DOHH2 (cell line): Measurements from ENCODE around the gene METTL21C.

Experiments
- EZH2phosphoT487 ChIP-seq: fragments of 200-600 bp; sonication (generic); IDR thresholded peaks from 2 replicates; pipeline ENCODE4 v1.6.1; 2017; ENCODE audit warnings: borderline replicate concordance, mild to moderate bottlenecking, antibody characterized with exemption, low read length, moderate library complexity, mixed read lengths
- TF ChIP-seq, protein P1 (sequence below): fragments of 200-600 bp; sonication (generic); IDR thresholded peaks from one replicate; pipeline ENCODE4 v1.5.1; 2014; ENCODE audit warnings: antibody characterized with exemption, mild to moderate bottlenecking, low read depth, low read length; ENCODE audit not compliant: poor library complexity, severe bottlenecking

DNA sequence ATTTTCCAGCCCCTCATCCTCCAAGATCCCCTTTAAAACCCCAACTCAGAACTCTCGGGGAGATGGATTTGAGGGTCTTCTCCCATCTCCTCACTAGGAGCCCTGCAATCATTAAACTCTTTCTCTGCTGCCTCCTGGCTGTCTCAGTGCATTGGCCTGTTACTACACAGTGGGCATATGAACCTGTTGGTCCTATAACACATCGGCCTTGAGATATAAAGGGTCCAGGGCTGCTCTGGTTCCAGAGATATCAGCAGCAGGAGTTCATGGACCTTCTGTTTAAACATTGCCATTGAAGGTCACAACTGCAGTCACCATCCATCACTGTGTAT lies 3.8 kb upstream of the METTL21C start:
- TF ChIP-seq, protein P1, sequence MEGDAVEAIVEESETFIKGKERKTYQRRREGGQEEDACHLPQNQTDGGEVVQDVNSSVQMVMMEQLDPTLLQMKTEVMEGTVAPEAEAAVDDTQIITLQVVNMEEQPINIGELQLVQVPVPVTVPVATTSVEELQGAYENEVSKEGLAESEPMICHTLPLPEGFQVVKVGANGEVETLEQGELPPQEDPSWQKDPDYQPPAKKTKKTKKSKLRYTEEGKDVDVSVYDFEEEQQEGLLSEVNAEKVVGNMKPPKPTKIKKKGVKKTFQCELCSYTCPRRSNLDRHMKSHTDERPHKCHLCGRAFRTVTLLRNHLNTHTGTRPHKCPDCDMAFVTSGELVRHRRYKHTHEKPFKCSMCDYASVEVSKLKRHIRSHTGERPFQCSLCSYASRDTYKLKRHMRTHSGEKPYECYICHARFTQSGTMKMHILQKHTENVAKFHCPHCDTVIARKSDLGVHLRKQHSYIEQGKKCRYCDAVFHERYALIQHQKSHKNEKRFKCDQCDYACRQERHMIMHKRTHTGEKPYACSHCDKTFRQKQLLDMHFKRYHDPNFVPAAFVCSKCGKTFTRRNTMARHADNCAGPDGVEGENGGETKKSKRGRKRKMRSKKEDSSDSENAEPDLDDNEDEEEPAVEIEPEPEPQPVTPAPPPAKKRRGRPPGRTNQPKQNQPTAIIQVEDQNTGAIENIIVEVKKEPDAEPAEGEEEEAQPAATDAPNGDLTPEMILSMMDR, result no peak
- no peak for TF ChIP-seq EZH2phosphoT487
